GM19328 (cell line): ENCODE measurements around the gene SORCS2.

ENCODE experiments used
- ATAC-seq: cut with Tn5 transposase; IDR thresholded peaks from one replicate; pipeline ENCODE4 v1.9.1; 2021; ENCODE audit warnings: mild to moderate bottlenecking, moderate library complexity; ENCODE audit not compliant: unreplicated experiment

Gene SORCS2

DNA sequence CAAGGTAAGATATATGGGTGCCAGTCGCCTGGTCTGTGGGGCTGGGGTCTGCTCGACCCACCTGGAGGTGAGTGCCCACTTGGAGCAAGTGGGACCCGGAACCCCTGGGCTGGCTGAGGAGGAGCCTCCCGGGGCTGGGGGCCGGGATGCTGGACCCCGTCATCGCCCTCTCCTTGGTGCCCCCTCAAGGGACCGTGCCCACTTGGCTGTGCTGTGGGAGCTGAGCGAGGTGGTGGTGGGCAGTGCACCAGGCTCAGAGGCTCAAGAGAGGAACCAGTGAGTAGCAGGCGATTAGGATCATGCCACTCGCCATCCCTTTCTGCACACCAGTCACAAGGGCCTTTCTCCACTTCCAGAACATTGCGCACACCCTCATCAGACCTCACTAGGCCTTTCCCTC, 446.2 kb downstream of the SORCS2 start:
- no peak for ATAC-seq

DNA sequence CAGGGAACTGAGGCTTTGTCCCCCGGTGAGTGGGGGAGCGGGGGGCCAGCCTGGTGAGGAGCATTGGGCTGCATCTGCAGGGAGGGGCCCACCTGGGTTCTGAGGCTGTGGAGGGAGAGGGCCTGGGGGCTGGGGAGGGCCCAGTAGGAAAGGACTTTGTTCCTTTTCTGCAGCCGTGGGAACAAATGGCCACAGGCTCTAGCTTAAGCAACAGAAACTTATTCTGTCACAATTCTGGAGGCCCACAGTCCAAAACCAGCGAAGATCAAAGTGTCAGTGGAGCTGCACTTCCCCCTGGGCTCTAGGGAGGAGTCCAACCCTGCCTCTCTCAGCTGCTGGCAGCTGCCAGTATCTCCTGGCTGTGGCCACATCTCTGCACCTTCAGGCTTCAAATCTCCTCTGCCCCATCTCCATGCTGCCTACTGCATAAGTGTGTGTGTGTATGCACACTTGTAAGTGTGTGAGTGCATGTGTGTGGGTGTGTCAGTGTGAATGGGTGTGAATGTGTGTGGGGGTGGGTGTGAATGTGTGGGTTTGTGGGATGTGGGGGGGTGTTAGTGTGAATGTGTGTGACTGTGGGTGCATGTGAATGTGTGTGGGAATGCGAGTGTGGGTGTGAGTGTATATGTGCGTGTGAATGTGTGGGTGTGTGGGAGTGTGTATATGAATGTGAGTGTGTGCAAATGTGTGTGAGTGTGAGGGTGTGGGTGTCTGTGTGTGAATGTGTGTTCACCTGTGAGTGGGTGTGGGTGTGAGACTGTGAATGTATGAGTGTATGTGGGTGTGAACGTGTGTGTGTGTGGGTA, 446.8 kb downstream of the SORCS2 start:
- no peak for ATAC-seq

DNA sequence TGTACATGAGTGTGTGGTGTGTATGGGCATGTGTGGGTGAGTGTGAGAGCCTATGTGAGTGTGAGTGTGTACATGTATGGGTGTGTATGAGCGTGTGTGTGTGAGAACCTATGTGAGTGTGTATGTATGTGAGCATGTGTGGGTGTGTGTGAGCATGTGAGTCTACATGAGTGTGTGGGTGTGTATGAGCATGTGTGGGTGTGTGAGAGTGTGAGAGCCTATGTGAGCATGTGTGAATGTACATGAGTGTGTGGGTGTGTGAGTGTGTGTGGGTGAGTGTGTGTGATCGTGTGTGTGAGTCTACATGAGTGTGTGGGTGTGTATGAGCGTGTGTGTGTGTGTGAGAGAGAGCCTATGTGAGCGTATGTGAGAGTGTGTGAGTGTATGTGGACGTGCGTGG, 447.8 kb downstream of the SORCS2 start:
- no peak for ATAC-seq

DNA sequence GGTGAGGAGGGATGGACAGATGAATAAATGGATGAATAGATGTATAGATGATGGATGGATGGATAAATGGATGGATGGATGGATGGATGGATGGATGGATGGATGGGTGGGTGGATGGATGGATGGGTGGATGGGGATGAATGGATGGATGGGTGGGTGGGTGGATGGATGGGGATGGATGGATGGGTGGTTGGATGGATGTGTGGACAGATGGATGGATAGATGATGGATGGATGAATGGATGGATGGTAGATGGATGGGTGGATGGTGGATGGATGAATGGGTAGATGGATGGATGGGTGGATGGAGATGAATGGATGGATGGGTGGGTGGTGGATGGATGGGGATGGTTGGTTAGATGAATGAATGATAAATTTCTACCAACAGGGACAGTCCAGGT, 449.4 kb downstream of the SORCS2 start:
- no peak for ATAC-seq

DNA sequence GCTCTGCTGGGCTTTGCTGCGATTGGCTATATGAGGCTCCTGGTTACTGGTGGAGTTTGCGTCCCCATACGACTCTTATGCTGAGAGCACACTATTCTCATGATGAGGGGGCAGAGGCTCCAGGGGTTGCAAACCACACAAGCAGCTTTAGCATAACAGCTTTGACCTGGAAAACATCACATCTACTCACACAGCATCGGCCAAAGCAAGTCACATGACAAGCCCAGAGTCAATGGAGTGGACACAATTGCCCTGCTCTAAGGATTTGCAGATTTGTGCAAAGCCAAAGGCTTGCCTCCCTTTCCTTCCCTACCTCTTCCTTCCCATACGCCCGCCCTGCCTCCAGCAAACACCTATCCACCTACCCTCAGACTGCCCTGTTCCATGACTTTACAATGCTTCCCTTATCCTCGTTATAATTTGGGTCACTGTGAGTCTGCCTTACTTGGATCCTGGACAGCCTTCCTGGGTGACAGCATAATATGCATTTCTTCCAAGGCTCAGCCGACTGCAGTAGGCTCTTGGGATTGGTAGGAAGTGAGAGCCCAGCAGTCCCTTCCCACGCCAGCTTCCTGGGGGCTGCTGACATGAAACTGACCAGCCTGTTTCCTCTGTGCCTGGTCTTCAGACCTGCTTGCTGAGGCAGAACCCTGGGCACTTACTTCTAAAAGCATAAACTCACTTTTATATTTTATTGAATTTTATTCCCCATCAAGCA, 450.6 kb downstream of the SORCS2 start:
- no peak for ATAC-seq

DNA sequence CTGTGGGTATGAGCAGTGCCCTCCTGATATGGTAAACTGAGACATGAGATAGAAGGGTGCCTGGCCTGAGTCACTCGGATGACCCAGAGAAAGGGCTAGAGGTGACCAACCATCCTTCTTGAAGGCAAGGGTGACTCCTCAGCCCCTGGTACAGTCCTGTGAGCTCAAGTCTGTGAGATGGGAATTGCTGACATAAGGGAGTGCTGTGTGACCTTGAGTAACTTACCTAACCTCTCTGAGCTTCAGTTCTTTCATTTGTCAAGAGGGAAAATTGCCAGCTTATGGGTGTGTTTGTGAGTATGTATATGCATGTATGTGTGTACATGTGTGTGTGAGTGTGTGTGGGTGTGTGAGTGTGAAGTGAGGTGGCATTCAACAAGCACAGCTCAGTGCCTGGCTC, 452.8 kb downstream of the SORCS2 start:
- no peak for ATAC-seq

DNA sequence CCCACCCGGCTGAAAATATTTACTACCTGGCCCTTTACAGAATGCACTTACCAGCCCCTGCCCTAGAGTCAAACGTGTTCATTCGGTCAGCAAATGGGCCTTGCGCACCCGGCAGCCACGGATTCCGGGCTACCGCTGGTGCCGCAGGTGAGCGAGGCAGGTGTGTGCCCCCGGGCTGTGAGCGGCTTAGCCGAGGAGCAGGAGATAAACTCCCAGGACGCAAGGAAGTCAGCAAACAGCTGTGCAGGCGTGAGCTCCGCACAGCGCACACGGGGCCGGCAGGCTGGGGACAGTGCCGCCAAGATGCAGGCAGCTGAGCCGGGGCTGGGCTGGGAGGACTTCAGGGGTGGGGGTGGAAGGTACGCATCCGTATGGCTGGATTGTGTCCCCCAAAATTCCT, 453.6 kb downstream of the SORCS2 start:
- no peak for ATAC-seq

DNA sequence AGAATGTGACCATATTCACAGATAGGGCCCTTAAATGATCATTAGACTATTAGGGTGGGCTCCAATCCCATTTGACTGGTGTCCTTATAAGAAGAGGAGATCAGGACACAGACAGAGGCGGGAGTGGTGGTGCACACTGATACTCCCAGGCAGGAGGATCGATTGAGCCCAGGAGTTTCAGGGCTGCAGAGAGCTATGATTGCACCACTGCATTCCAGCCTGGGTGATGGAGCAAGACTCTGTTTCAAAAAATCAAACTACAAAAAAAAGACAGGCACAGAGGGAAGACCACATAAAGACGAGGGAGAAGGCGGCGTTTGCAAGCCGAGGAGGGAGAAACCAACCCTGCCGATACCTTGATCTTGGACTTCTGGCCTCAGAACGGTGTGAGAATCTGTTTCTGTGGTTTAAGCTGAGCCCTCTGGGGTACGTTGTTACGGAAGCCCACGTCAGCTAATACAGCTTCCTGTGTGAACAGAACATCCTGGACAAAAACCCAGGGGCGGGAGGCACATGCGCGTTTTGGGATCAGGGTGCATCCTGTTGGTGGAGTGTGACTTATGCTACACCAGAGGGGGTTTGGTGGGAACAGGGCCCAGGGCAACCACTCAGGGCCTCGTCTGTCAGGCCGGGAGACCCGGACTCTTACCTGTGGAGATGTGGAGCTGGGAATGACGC, 454.2 kb downstream of the SORCS2 start:
- ATAC-seq: no peak

DNA sequence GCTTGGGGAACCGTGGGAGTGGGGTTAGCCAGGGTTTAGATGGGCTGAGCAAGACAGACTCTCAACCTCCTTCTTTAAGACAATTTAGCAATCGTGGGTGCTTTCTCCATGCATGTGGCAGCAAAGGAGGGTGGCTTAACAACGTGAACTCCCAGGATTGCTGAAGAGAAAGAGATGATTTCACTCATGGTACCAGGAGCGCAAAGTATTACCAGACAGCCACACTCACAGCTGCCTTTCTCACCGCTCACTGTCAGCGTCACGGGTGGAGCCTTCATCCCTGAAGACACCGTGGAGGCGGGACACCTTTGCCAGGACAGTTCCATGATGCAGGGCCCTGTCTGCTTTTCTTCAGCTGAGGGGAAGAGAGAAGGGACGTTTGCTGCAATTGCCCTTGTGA, 454.8 kb downstream of the SORCS2 start:
- ATAC-seq: no peak

DNA sequence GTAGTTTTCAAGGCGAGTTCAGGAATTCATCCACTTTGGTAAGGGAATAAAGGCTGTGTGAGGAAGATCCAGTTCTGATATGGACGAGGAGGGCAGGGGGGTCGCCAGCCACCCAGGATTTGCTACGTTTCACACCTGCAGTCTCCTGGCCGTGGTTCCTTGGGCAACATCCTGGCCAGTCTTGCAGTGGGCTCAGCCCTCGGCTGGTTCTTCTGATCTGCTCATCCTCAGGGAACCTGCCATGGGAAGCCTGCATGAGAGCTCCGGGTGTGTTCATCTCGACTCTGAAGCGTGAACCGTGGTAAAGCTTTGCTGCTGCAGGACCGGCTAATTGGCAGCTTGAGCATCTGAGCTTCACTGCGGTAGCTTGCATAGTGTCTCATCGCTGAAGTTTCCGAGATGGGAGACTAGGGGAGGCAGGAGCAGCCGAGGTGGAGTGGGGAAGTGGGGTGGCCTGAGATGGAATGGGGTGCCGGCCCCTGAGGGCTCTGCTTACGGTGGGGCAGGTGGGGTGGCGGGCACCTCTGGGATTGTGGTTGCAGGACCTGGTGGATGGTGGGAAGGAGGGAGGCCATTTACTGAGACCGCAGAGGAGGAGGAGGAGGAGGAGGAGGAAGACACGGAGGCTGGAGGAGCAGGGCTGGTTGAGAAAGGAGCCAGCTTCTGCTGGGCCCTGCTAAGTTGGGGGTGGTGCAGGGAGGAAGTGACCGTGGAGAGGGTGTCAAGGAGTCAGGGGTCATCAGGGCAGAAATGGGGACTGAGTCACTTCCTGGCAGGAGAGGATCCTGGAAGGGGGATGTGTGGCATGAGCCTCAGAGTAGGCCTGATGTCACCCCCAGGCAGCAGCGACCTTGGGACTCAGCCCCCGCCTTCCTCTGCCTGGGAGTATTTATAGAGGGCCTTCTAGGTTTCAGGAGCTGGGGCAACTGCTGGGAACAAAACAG, 455.5 kb downstream of the SORCS2 start:
- ATAC-seq: no peak

DNA sequence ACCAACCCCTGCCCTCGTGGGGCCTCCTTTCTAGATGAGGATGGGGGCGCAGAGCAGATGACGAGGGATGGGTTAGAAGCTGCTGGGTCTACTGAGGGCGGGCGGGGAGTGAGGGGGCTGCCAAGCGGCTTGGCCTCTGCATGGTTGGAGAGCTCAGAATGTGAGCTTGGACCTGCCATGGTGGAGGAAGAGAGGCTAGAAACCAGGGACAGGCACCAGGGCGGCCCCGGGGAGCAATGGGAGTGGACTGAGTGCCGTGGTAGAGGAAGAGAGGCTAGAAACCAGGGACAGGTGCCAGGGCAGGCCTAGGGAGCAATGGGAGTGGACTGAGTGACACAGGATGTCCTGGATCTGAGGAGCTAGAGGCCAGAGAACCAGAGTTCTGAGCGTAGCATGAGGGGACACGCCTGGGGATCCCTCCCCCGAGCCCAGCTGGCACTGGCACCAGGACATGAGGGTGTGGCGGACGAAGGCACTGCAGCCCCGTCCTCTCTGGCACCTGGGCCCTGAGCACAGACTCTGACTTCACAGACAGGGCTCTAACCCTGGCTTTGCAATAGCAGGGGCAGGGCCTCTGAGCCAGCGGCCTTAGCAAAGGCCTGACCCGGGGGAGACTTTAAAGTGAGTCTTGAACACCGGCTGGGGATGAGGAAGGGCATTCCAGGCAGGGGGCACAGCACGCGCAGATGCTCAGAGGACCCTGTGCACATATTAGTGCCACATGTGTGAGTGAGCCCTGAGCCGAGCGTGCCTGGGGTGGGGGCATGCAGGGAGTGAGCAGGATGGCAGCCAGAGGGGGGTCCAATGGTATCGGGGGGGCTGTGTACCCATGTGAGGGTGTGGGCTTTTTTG, 456.4 kb downstream of the SORCS2 start:
- no peak for ATAC-seq

DNA sequence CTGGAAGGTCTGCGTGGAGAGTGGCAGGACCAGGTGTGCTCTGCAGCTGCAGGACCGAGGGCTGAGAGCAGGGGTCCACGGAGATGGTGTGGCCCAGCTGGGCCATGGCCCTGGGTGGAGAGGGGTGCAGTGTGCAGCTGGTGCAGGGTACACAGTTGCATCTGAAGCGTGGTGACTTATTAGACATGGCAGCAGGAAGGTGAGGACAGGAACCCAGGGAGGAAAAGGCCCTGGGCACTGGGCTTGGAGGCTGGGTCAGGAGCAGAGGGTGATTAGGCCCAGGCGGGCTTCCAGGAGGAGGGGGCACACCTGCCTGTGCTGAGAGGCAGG, 457.0 kb downstream of the SORCS2 start:
- no peak for ATAC-seq

DNA sequence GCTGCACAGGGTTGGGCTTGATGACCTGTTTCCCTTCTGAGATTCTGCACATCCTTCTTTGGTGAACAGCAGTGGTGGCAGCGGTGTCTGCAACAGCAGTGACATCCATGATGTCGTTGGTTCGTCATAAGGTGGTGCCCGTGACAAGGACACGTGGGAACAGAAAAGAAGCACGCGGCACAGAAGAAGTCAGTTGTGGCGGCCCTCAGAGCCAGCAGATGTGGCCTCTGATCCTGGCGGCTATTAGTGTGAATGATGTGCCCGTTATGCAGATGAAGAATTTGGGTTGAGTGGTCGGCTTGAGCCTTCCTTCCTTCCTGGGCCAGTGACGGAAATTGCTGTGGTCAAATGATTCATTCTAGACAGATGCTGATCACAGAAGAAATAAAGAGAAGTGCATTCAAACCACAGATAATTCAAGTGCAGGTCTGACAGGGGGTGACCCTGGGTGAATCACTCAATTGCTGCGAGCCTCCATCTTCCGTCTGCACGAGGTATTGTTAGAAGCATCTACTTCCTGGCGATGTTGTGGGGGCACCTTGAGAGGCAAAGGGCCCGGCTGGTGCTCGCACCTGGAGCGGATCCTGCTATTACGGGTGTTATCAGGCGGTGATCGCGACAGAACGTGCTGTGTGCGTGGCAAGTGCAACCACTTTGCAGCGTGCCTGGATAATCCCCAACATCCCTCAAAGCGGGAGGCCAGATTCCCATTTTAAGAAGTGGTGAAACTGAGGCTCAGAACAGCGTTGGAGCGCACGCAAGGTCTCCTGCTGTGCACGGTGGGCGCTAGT, 457.6 kb downstream of the SORCS2 start:
- ATAC-seq: no peak

DNA sequence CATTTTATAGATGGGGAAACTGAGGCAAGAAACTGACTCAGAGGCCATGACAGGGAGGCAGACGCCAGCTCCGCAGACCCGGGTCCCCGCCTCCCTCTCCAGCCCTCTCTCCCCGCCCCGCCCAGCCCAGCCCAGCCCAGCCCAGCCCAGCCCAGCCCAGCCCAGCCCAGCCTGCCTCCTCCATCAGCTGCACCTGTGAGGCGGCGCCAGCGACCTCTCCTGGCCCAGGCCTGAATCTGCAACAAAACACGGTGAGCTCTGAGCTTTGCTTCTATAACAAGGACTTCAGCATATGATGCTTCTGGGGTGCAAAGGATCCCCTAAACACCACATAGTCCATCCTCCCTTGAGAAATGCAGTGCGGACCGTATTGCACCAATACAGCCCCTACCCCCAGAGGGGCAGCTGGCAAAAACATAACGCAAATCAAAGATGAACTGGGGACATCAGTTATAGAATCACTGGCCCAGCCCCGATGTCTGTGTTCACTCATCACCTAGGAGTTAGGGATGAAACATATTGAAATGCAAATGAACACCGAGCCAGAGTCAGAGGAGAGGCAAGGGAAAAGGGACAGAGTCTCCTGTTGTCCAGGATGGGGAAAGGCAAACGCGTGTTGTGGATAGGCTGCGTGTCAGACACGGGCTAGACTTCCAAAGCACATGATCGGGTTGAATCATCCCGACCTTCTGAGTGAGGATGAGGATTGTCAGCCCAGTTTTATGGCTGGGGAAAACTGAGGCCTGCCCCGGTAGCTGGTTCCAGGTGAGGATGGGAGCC, 458.5 kb downstream of the SORCS2 start:
- no peak for ATAC-seq

DNA sequence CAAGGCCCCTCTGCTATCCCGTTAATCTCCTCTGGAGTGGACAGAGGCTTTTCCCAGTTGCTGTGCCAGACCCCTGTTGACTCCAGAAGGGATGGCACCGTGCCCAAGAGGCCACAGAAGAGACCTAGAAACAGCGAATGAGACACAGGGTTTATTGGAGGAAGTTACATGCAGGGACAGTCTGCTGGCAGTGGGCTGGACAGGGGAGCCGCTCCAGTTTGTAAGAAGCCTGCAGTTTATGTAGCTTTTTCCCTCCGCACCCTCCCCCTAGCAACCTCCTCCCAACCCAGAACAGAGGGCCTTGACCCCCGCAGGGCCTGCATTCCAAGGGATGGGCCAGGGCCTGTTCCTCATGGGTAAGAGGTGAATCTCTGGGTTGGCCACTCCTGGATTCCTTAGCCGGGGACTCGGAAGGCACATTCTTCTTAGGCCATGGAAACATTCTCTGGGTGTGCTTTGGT, 459.2 kb downstream of the SORCS2 start:
- ATAC-seq: no peak

DNA sequence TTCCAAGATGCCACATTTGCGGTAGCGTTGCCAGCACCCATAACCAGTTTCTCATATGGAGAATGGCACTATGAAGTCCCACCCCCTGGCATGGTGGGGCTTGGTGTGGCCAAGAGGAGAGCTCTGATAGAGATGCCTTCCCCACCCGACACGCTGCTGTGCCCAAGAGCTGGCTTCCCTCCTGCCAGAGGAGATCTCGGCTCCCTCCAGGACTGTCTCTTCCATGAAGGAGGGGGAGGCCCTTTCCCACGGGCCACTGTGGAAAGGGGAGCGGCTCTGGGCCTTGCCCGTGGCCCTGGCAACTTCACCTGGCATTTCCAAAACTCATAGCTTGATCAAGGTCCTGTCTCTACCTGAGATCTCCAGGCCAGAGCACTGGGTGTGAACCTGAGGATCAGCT, 459.7 kb downstream of the SORCS2 start:
- ATAC-seq: no peak

DNA sequence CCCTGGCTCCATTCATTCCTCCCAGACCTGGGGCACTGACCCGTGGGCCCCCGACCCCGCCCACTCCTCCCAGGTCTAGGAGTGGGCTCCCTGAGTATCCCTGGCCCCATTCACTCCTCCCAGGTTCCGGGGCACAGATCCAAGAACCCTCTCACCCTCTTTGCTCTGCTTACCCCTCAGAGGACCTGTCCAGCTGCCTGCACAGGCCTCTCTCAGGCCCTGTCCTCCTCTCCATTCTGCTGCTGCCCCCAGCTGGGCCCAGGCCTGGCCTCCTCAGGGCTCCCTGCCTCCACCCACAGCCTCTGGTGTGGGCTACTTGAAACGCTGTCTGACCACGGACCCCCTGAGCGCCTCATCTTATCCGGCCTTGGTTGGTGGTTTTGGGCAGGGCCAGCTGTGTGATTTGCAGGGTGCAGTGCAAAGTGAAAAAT, 460.1 kb downstream of the SORCS2 start:
- ATAC-seq: no peak

DNA sequence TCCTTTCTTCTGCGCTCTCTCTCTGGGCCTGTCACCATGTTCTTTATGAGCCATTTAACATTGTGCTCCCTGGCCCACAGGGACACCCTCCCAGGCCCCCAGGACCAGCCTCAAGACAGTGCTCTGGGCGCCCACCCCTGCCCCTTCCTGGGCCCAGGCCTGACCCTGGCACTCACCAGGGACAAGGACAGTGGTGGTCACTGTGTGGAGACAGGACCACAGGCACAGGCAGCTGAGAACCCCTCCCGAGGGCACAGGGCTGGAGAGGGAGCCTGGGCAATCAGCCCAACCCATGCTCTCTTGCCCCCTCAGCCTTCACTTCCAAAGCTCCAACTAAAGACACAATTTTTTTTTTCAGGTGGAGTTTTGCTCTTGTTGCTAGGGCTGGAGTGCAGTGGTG, 460.6 kb downstream of the SORCS2 start:
- ATAC-seq: no peak
